Measurements from ENCODE around the gene SRGAP3. TPM values are rescaled to one million over a fixed set of nuclear protein-coding genes. Genes with fewer than 3 reads are reported as not detected.

The SRGAP3 gene
- total and polyA plus RNA-seq, 2 experiments from 2014 or later = 6.0 to 15.7 TPM

GRCh38 chr3:9009976-9010545 is 239.4 kb downstream of the SRGAP3 start:
- no peak for DNase-seq (ENCODE audit: low read depth in 1 of 2, low spot score in 1 of 2)
- no peaks in the 10 kb centered on the region for H3K27me3 ChIP-seq
- H3K9me3 ChIP-seq (ENCODE audit: low read depth) = no peaks in the 10 kb centered on the region
- no peaks in the 10 kb centered on the region for H3K36me3 ChIP-seq
- no peaks in the 10 kb centered on the region for H3K4me1 ChIP-seq (ENCODE audit: low read depth)
- H3K27ac ChIP-seq = no peak overlapping the region
- H3K4me3 ChIP-seq = no peak overlapping the region
- TF ChIP-seq CTCF (IDR thresholded peaks at IDR 0.05; ENCODE audit: low read depth, low read length) = no peak

- Histone ChIP-seq H3K27ac (no peak overlapping the region), H3K4me3 (no peak overlapping the region), H3K4me1 (ENCODE audit: low read depth) (no peaks in the 10 kb centered on the region), H3K36me3 (no peaks in the 10 kb centered on the region), H3K27me3 (no peaks in the 10 kb centered on the region), H3K9me3 (ENCODE audit: low read depth) (no peaks in the 10 kb centered on the region)
- TF ChIP-seq CTCF (IDR thresholded peaks at IDR 0.05; ENCODE audit: low read depth, low read length) = no peak
- DNase-seq (ENCODE audit: low read depth in 1 of 2, low spot score in 1 of 2) = no peak
Measured at GRCh38 chr3:9008550-9009255, 240.7 kb downstream of the SRGAP3 start.

GRCh38 chr3:9007928-9008327 is 241.5 kb downstream of the SRGAP3 start:
- Histone ChIP-seq H3K27ac (no peak overlapping the region), H3K4me1 (ENCODE audit: low read depth) (no peaks in the 10 kb centered on the region), H3K9me3 (ENCODE audit: low read depth) (no peaks in the 10 kb centered on the region), H3K27me3 (no peaks in the 10 kb centered on the region), H3K4me3 (no peak overlapping the region), H3K36me3 (no peaks in the 10 kb centered on the region)
- no peak for TF ChIP-seq CTCF (IDR thresholded peaks at IDR 0.05; ENCODE audit: low read depth, low read length)
- DNase-seq (ENCODE audit: low read depth in 1 of 2, low spot score in 1 of 2) = no peak

GRCh38 chr3:9007213-9007612 is 242.2 kb downstream of the SRGAP3 start:
- TF ChIP-seq CTCF (IDR thresholded peaks at IDR 0.05; ENCODE audit: low read depth, low read length) = no peak

GRCh38 chr3:9000041-9000440 is 249.4 kb downstream of the SRGAP3 start:
- no peak for DNase-seq (ENCODE audit: low read depth in 1 of 2, low spot score in 1 of 2)
- H3K36me3 ChIP-seq = no peaks in the 10 kb centered on the region
- H3K9me3 ChIP-seq (ENCODE audit: low read depth) = no peaks in the 10 kb centered on the region
- no peak overlapping the region for H3K4me3 ChIP-seq
- no peaks in the 10 kb centered on the region for H3K4me1 ChIP-seq (ENCODE audit: low read depth)
- H3K27ac ChIP-seq = no peak overlapping the region
- no peaks in the 10 kb centered on the region for H3K27me3 ChIP-seq
- TF ChIP-seq CTCF (IDR thresholded peaks at IDR 0.05; ENCODE audit: low read depth, low read length) = no peak

More at GRCh38 chr3:9007213-9007612, 242.2 kb downstream of the SRGAP3 start:
- no peak overlapping the region for H3K27ac ChIP-seq
- H3K4me1 ChIP-seq (ENCODE audit: low read depth) = no peaks in the 10 kb centered on the region
- H3K36me3 ChIP-seq = no peaks in the 10 kb centered on the region
- no peaks in the 10 kb centered on the region for H3K9me3 ChIP-seq (ENCODE audit: low read depth)
- no peak for DNase-seq (ENCODE audit: low read depth in 1 of 2, low spot score in 1 of 2)
- H3K27me3 ChIP-seq = no peaks in the 10 kb centered on the region
- no peak overlapping the region for H3K4me3 ChIP-seq
